CD4-positive, alpha-beta memory T cell (primary cell): Measurements from ENCODE around the gene XRCC2. TPM values are rescaled to one million over a fixed set of nuclear protein-coding genes. Genes with fewer than 3 reads are reported as not detected.
"Not testable (repeated sequence)": the region's sequence is repeated elsewhere in the genome, so short reads cannot be mapped to it uniquely, and the experiment has no call there.

Source experiments
- CTCF ChIA-PET: fragments of 350-600 bp; sonication (Branson Sonifier 250); formaldehyde crosslinking; loops from one replicate; lab custom pipeline; 2021; ENCODE audit warnings: inconsistent platforms; ENCODE audit not compliant: partially characterized antibody; lab: Charles Lee
- POLR2A ChIA-PET: fragments of 350-600 bp; sonication (Branson Sonifier 250); formaldehyde crosslinking; loops from one replicate; lab custom pipeline; 2021; ENCODE audit not compliant: partially characterized antibody; lab: Charles Lee
- DNase-seq, 5 donors: peaks; one replicate each; pipeline versions ENCODE4 v3.0.0 to v3.0.0-alpha.2; 2020 to 2022; ENCODE audit warnings: mixed read lengths in 1 of 5
- H3K27ac ChIP-seq: one replicate; pipeline ENCODE4 v1.7.0; 2013; ENCODE audit warnings: low read depth, low read length
- H3K27me3 ChIP-seq: 2 replicates; pipeline ENCODE4 v1.7.0; 2013; ENCODE audit warnings: mild to moderate bottlenecking, low read length, moderate library complexity; ENCODE audit not compliant: insufficient read depth
- H3K36me3 ChIP-seq: 2 replicates; pipeline ENCODE4 v1.7.0; 2013; ENCODE audit warnings: mild to moderate bottlenecking, low read length, moderate library complexity; ENCODE audit not compliant: insufficient read depth
- H3K4me1 ChIP-seq: 2 replicates; pipeline ENCODE4 v1.7.0; 2013; ENCODE audit warnings: mild to moderate bottlenecking, low read length, moderate library complexity; ENCODE audit not compliant: insufficient read depth
- H3K4me3 ChIP-seq, 2 donors: one replicate each; pipeline ENCODE4 v1.7.0; 2013; ENCODE audit warnings: low read length in 2 of 2, mild to moderate bottlenecking in 1 of 2
- H3K9me3 ChIP-seq, 2 donors: one replicate each; pipeline ENCODE4 v1.7.0; 2013; ENCODE audit warnings: low read length in 2 of 2, control low read depth in 1 of 2; ENCODE audit not compliant: control insufficient read depth in 1 of 2
- H3K27ac Mint-ChIP-seq, 7 donors: one replicate each; pipeline ENCODE4 v1.8.0; 2020 to 2021; ENCODE audit warnings: mixed read lengths in 7 of 7, mild to moderate bottlenecking in 6 of 7, inconsistent platforms in 3 of 7, moderate library complexity in 3 of 7
- H3K27me3 Mint-ChIP-seq, 2 donors: one replicate each; pipeline ENCODE4 v1.8.0; 2020 to 2021; ENCODE audit warnings: mixed read lengths in 2 of 2
- H3K36me3 Mint-ChIP-seq, 2 donors: one replicate each; pipeline ENCODE4 v1.8.0; 2020 to 2021; ENCODE audit warnings: mixed read lengths in 2 of 2, inconsistent platforms in 1 of 2, mild to moderate bottlenecking in 1 of 2
- H3K4me1 Mint-ChIP-seq, 4 donors: one replicate each; pipeline ENCODE4 v1.8.0; 2020 to 2021; ENCODE audit warnings: mixed read lengths in 4 of 4, mild to moderate bottlenecking in 1 of 4
- H3K4me3 Mint-ChIP-seq, 8 donors: one replicate each; pipeline ENCODE4 v1.8.0; 2020 to 2021; ENCODE audit warnings: mixed read lengths in 8 of 8, mild to moderate bottlenecking in 7 of 8, moderate library complexity in 6 of 8, inconsistent platforms in 3 of 8
- H3K9me3 Mint-ChIP-seq, 8 donors: one replicate each; pipeline ENCODE4 v1.8.0; 2020 to 2021; ENCODE audit warnings: mixed read lengths in 8 of 8, mild to moderate bottlenecking in 5 of 8, inconsistent platforms in 3 of 8, moderate library complexity in 1 of 8
- intact Hi-C: fragments of 100-400 bp; cut with micrococcal nuclease; formaldehyde crosslinking; loops from one replicate; pipeline ENCODE4 v1.15.1; 2023
- polyA plus RNA-seq, 2 donors: library from polyadenylated mRNA; unstranded; fragments of 300-500 nt; fragmentation: Illumina TruSeq; gene quantifications; one replicate each; pipeline ENCODE4 v1.2.3, GENCODE V29; 2021
- total RNA-seq, 2 experiments: library from RNA; stranded (reverse); gene quantifications; one replicate each; pipeline ENCODE4 v1.2.3, GENCODE V29; 2021

The XRCC2 gene
- total and polyA plus RNA-seq, 4 experiments from 2014 or later = 0.48 to 1.1 (median 0.75) TPM; not detected in 1

GRCh38 chr7:152647009-152647408 is 28.9 kb downstream of the XRCC2 start:
- POLR2A ChIA-PET = no interaction called here
- Histone ChIP-seq H3K27ac (no peak overlapping the region), H3K36me3 (no peaks in the 10 kb centered on the region), H3K9me3 (no peaks in the 10 kb centered on the region), H3K4me3 (no peak overlapping the region), H3K4me1 (no peaks in the 10 kb centered on the region), H3K27me3 (no peaks in the 10 kb centered on the region)
- Mint-ChIP-seq H3K4me3 (no peak overlapping the region), H3K4me1 (no peaks in the 10 kb centered on the region), H3K27ac (no peak overlapping the region), H3K9me3 (peaks cover 0 to 4% (median 0%) of the 10 kb centered on the region in 8 donors), H3K27me3 (no peaks in the 10 kb centered on the region), H3K36me3 (peaks cover 0 to 4% of the 10 kb centered on the region in 2 donors)
- CTCF ChIA-PET = no interaction called here
- intact Hi-C loops = no loop called here
- no peak for DNase-seq

- POLR2A ChIA-PET, H3K4me3 Mint-ChIP-seq, H3K9me3 ChIP-seq, H3K27me3 Mint-ChIP-seq, H3K9me3 Mint-ChIP-seq, intact Hi-C loops, H3K36me3 Mint-ChIP-seq, H3K4me1 ChIP-seq, H3K4me1 Mint-ChIP-seq, DNase-seq, H3K27ac Mint-ChIP-seq, H3K27me3 ChIP-seq, H3K27ac ChIP-seq, H3K4me3 ChIP-seq, H3K36me3 ChIP-seq, CTCF ChIA-PET: not testable (repeated sequence)
These were observed 29.4 kb downstream of the XRCC2 start for GRCh38 chr7:152646579-152646978.

GRCh38 chr7:152643979-152644559 is 31.9 kb downstream of the XRCC2 start:
- Histone ChIP-seq H3K4me3 (no peak overlapping the region), H3K27ac (no peak overlapping the region), H3K9me3 (no peaks in the 10 kb centered on the region), H3K4me1 (no peaks in the 10 kb centered on the region), H3K36me3 (no peaks in the 10 kb centered on the region), H3K27me3 (no peaks in the 10 kb centered on the region)
- ChIA-PET POLR2A (no interaction called here), CTCF (no interaction called here)
- intact Hi-C loops = no loop called here
- DNase-seq = no peak
- Mint-ChIP-seq H3K4me3 (peak overlapping the region in 1 of 8 donors; percentile 23), H3K9me3 (peaks cover 0 to 4% (median 0%) of the 10 kb centered on the region in 8 donors), H3K36me3 (peaks cover 0 to 4% of the 10 kb centered on the region in 2 donors), H3K27ac (no peak overlapping the region), H3K27me3 (no peaks in the 10 kb centered on the region), H3K4me1 (no peaks in the 10 kb centered on the region)

GRCh38 chr7:152641384-152641783 is 34.6 kb downstream of the XRCC2 start:
- no peaks in the 10 kb centered on the region for H3K4me1 Mint-ChIP-seq
- POLR2A ChIA-PET = no interaction called here
- H3K4me3 ChIP-seq = no peak overlapping the region
- no peaks in the 10 kb centered on the region for H3K27me3 Mint-ChIP-seq
- H3K36me3 Mint-ChIP-seq = no peaks in the 10 kb centered on the region
- H3K27ac ChIP-seq = no peak overlapping the region
- H3K4me3 Mint-ChIP-seq = no peak overlapping the region
- H3K4me1 ChIP-seq = no peaks in the 10 kb centered on the region
- no peak overlapping the region for H3K27ac Mint-ChIP-seq
- H3K9me3 ChIP-seq = no peaks in the 10 kb centered on the region
- no peaks in the 10 kb centered on the region for H3K27me3 ChIP-seq
- DNase-seq = no peak
- intact Hi-C loops = no loop called here
- no peaks in the 10 kb centered on the region for H3K36me3 ChIP-seq
- CTCF ChIA-PET = no interaction called here
- H3K9me3 Mint-ChIP-seq = no peaks in the 10 kb centered on the region

GRCh38 chr7:152640829-152641228 is 35.1 kb downstream of the XRCC2 start:
- no peaks in the 10 kb centered on the region for H3K9me3 ChIP-seq
- intact Hi-C loops = no loop called here
- POLR2A ChIA-PET = no interaction called here
- DNase-seq = no peak
- Mint-ChIP-seq H3K4me1 (no peaks in the 10 kb centered on the region), H3K4me3 (no peak overlapping the region), H3K27ac (no peak overlapping the region), H3K36me3 (no peaks in the 10 kb centered on the region), H3K27me3 (no peaks in the 10 kb centered on the region), H3K9me3 (no peaks in the 10 kb centered on the region)
- no peak overlapping the region for H3K4me3 ChIP-seq
- H3K36me3 ChIP-seq = no peaks in the 10 kb centered on the region
- no peaks in the 10 kb centered on the region for H3K27me3 ChIP-seq
- CTCF ChIA-PET = no interaction called here
- no peak overlapping the region for H3K27ac ChIP-seq
- no peaks in the 10 kb centered on the region for H3K4me1 ChIP-seq

- POLR2A ChIA-PET = interaction anchor here (0.5 kb wide), 1 partner anchor 110 kb away, joined by 3 read pairs; no protein-coding TSS in a partner anchor
- CTCF ChIA-PET = no interaction called here
- Mint-ChIP-seq H3K27me3 (peaks cover 3 to 4% of the 10 kb centered on the region in 2 donors), H3K4me3 (no peak overlapping the region), H3K9me3 (no peaks in the 10 kb centered on the region), H3K27ac (no peak overlapping the region), H3K36me3 (no peaks in the 10 kb centered on the region), H3K4me1 (no peaks in the 10 kb centered on the region)
- no peak overlapping the region for H3K4me3 ChIP-seq
- H3K9me3 ChIP-seq = no peaks in the 10 kb centered on the region
- DNase-seq = no peak
- H3K27me3 ChIP-seq = no peaks in the 10 kb centered on the region
- intact Hi-C loops = no loop called here
- H3K4me1 ChIP-seq = no peaks in the 10 kb centered on the region
- H3K36me3 ChIP-seq = no peaks in the 10 kb centered on the region
- H3K27ac ChIP-seq = no peak overlapping the region
These were observed 37.9 kb downstream of the XRCC2 start for GRCh38 chr7:152637920-152638580.

GRCh38 chr7:152637161-152637560 is 38.8 kb downstream of the XRCC2 start:
- Mint-ChIP-seq H3K4me1 (no peaks in the 10 kb centered on the region), H3K27me3 (peaks cover 3 to 4% of the 10 kb centered on the region in 2 donors), H3K36me3 (no peaks in the 10 kb centered on the region), H3K27ac (no peak overlapping the region), H3K9me3 (no peaks in the 10 kb centered on the region), H3K4me3 (no peak overlapping the region)
- H3K9me3 ChIP-seq = no peaks in the 10 kb centered on the region
- ChIA-PET POLR2A (no interaction called here), CTCF (no interaction called here)
- no peaks in the 10 kb centered on the region for H3K4me1 ChIP-seq
- intact Hi-C loops = no loop called here
- H3K4me3 ChIP-seq = no peak overlapping the region
- no peaks in the 10 kb centered on the region for H3K27me3 ChIP-seq
- DNase-seq = no peak
- H3K27ac ChIP-seq = no peak overlapping the region
- H3K36me3 ChIP-seq = no peaks in the 10 kb centered on the region
